HepG2 (cell line): ENCODE results near the gene TNFRSF9. TPM values are rescaled to one million over a fixed set of nuclear protein-coding genes. Genes with fewer than 3 reads are reported as not detected.
A peak's percentile ranks its signal among the peaks of the same experiment; 100 is the strongest.

ENCODE experiments used
- ARNT2 ChIP-seq: sonication (generic); formaldehyde crosslinking; IDR thresholded peaks from 2 replicates; pipeline ENCODE4 v1.8.0; 2022; ENCODE audit warnings: mild to moderate bottlenecking, low read depth, missing genetic modification reagents, moderate library complexity
- ATF3 ChIP-seq: sonication (generic); formaldehyde crosslinking; IDR thresholded peaks from 2 replicates; pipeline ENCODE4 v1.4.0; 2020; ENCODE audit warnings: missing genetic modification reagents
- ATF7-NPFF ChIP-seq: sonication (generic); formaldehyde crosslinking; IDR thresholded peaks from 2 replicates; pipeline ENCODE4 v1.8.1; 2023; ENCODE audit warnings: mild to moderate bottlenecking, low read depth, missing genetic modification reagents, moderate library complexity
- CSRNP2 ChIP-seq: sonication (generic); formaldehyde crosslinking; conservative IDR thresholded peaks from 2 replicates; pipeline ENCODE4 v1.8.0; 2022; ENCODE audit warnings: low read depth, missing genetic modification reagents
- E2F1 ChIP-seq: sonication (generic); formaldehyde crosslinking; IDR thresholded peaks from 2 replicates; pipeline ENCODE4 v1.5.0; 2020; ENCODE audit warnings: missing genetic modification reagents
- ELF4 ChIP-seq: sonication (generic); formaldehyde crosslinking; IDR thresholded peaks from 2 replicates; pipeline ENCODE4 v1.5.0; 2020; ENCODE audit warnings: missing genetic modification reagents, mild to moderate bottlenecking, moderate library complexity, borderline replicate concordance
- KMT2A ChIP-seq: sonication (generic); formaldehyde crosslinking; IDR thresholded peaks from 2 replicates; pipeline ENCODE4 v1.4.0; 2020; ENCODE audit warnings: missing genetic modification reagents
- LCORL ChIP-seq, 2 experiments: fragments of 450-650 bp in 1 of 2; sonication (generic) in 1 of 2; formaldehyde crosslinking in 1 of 2; IDR thresholded peaks; 2 replicates each; pipeline versions ENCODE4 v1.5.0 to v1.6.1; 2017 to 2020; ENCODE audit warnings: antibody characterized with exemption in 1 of 2, missing genetic modification reagents in 1 of 2
- NBN ChIP-seq: fragments of 450-650 bp; conservative IDR thresholded peaks from 2 replicates; pipeline ENCODE4 v1.6.1; 2017
- NCOA5 ChIP-seq: sonication (generic); formaldehyde crosslinking; IDR thresholded peaks from 2 replicates; pipeline ENCODE4 v1.4.0; 2020; ENCODE audit warnings: missing genetic modification reagents
- PAWR ChIP-seq: sonication (generic); formaldehyde crosslinking; IDR thresholded peaks from 2 replicates; pipeline ENCODE4 v1.4.0; 2020; ENCODE audit warnings: missing genetic modification reagents, mild to moderate bottlenecking, borderline replicate concordance
- PHB2 ChIP-seq: fragments of 450-650 bp; IDR thresholded peaks from 2 replicates; pipeline ENCODE4 v1.6.1; 2018; ENCODE audit not compliant: partially characterized antibody
- POGK ChIP-seq: sonication (generic); formaldehyde crosslinking; conservative IDR thresholded peaks from 2 replicates; pipeline ENCODE4 v1.8.0; 2022; ENCODE audit warnings: mild to moderate bottlenecking, moderate library complexity, missing genetic modification reagents
- RFXANK ChIP-seq: IDR thresholded peaks from 2 replicates; pipeline ENCODE4 v1.6.1; 2016
- TCF7L2 ChIP-seq: IDR thresholded peaks from 2 replicates; pipeline ENCODE4 v1.6.1; 2011; ENCODE audit warnings: mild to moderate bottlenecking, low read depth, low read length, moderate library complexity
- THYN1 ChIP-seq: sonication (generic); formaldehyde crosslinking; IDR thresholded peaks from 2 replicates; pipeline ENCODE4 v1.8.1; 2023; ENCODE audit warnings: low read depth, mild to moderate bottlenecking, moderate library complexity, missing genetic modification reagents, borderline replicate concordance
- ZBTB3 ChIP-seq: sonication (generic); formaldehyde crosslinking; IDR thresholded peaks from 2 replicates; pipeline ENCODE4 v1.4.0; 2020; ENCODE audit warnings: low read depth, mild to moderate bottlenecking, moderate library complexity, missing genetic modification reagents, borderline replicate concordance
- ZBTB33 ChIP-seq: sonication (generic); formaldehyde crosslinking; IDR thresholded peaks from 2 replicates; pipeline ENCODE4 v1.4.0; 2020; ENCODE audit warnings: missing genetic modification reagents
- ZNF121 ChIP-seq: sonication (generic); formaldehyde crosslinking; IDR thresholded peaks from 2 replicates; pipeline ENCODE4 v1.5.0; 2020; ENCODE audit warnings: mild to moderate bottlenecking, missing genetic modification reagents
- ZNF350 ChIP-seq: sonication (generic); formaldehyde crosslinking; IDR thresholded peaks from 2 replicates; pipeline ENCODE4 v1.4.0; 2020; ENCODE audit warnings: mild to moderate bottlenecking, low read depth, missing genetic modification reagents, borderline replicate concordance
- ZNF382 ChIP-seq: sonication (generic); formaldehyde crosslinking; IDR thresholded peaks from 2 replicates; pipeline ENCODE4 v1.5.0; 2020; ENCODE audit warnings: missing genetic modification reagents, mild to moderate bottlenecking, borderline replicate concordance
- ZNF670 ChIP-seq: sonication (generic); formaldehyde crosslinking; IDR thresholded peaks from 2 replicates; pipeline ENCODE4 v1.8.0; 2022; ENCODE audit warnings: mild to moderate bottlenecking, missing genetic modification reagents, borderline replicate concordance
- ZNF674 ChIP-seq: sonication (generic); formaldehyde crosslinking; IDR thresholded peaks from 2 replicates; pipeline ENCODE4 v1.5.0; 2020; ENCODE audit warnings: low read depth, mild to moderate bottlenecking, missing genetic modification reagents
- ZNF891 ChIP-seq: sonication (generic); formaldehyde crosslinking; IDR thresholded peaks from 2 replicates; pipeline ENCODE4 v1.5.0; 2020; ENCODE audit warnings: mild to moderate bottlenecking, missing genetic modification reagents
- polyA plus RNA-seq, 8 experiments: library from polyadenylated mRNA; depleted of rRNA in 3 of 8; stranded (reverse) in 7 of 8; unstranded in 1 of 8; fragments of >200 nt; fragmentation: Illumina TruSeq in 4 of 8; extraction: Trizol in 4 of 8; gene quantifications; 2 replicates each; pipeline versions ENCODE4 v1.2.1 to v1.2.3, GENCODE V29; 2011 to 2016; ENCODE audit warnings: low read depth in 4 of 8, missing spikeins in 1 of 8, mixed read lengths in 1 of 8; ENCODE audit not compliant: insufficient read depth in 1 of 8
- total RNA-seq, 5 experiments: library from RNA; depleted of rRNA; stranded (reverse); fragments of >200 nt; fragmentation: Illumina TruSeq; extraction: Trizol; gene quantifications; 2 replicates each; pipeline ENCODE4 v1.2.3, GENCODE V29; 2016; ENCODE audit warnings: low read depth in 1 of 5

TNFRSF9 gene
- total and polyA plus RNA-seq, 2 of the 13 experiments (the other 11 are each of a cell fraction or from before 2014, with no cell fraction given), result 0.07 TPM; not detected in 1

GRCh38 chr1:7967651-7968050 lies 27.0 kb upstream of the TNFRSF9 start (continued):
- TF ChIP-seq ZBTB33 (CRISPR knock-in tag) (no peak), PHB2 (no peak), RFXANK (no peak), ZNF674 (CRISPR knock-in tag) (no peak), ATF7-NPFF (CRISPR knock-in tag) (no peak), ZNF121 (CRISPR knock-in tag) (0 out of 2 replicates have a peak, but pooled peaks have one; percentile 23), ZNF350 (CRISPR knock-in tag) (no peak), CSRNP2 (CRISPR knock-in tag) (no peak), LCORL (IDR thresholded peaks at IDR 0.05) (no peak), LCORL (CRISPR knock-in tag; IDR thresholded peaks at IDR 0.05) (no peak), NBN (no peak), ZNF382 (no peak), NCOA5 (CRISPR knock-in tag) (no peak), KMT2A (no peak), ELF4 (CRISPR knock-in tag) (no peak), ARNT2 (0 out of 2 replicates have a peak, but pooled peaks have one; percentile 30), E2F1 (CRISPR knock-in tag) (no peak), ZBTB3 (CRISPR knock-in tag) (no peak), ATF3 (peak; percentile 61), PAWR (no peak), ZNF891 (CRISPR knock-in tag) (no peak), ZNF670 (no peak), THYN1 (CRISPR knock-in tag) (no peak), TCF7L2 (no peak), POGK (CRISPR knock-in tag) (no peak)
